Neutrophil (primary cell): ENCODE data around the gene POLD2.

Source experiments
- H3K27ac ChIP-seq: fragments of 200-600 bp; sonication (generic); 2 replicates; pipeline ENCODE4 v1.5.1; 2016; ENCODE audit warnings: mild to moderate bottlenecking, moderate library complexity
- H3K27me3 ChIP-seq: fragments of 200-600 bp; sonication (generic); 2 replicates; pipeline ENCODE4 v1.6.0; 2016; ENCODE audit warnings: mild to moderate bottlenecking
- H3K36me3 ChIP-seq: fragments of 200-600 bp; sonication (generic); 2 replicates; pipeline ENCODE4 v1.5.1; 2017
- H3K4me1 ChIP-seq, 2 experiments: fragments of 200-600 bp in 1 of 2; sonication (generic) in 1 of 2; 1 replicate in 1 of 2; 2 replicates in 1 of 2; pipeline versions ENCODE4 v1.5.1 to v1.6.1; 2013 to 2016; ENCODE audit warnings: low read depth in 1 of 2, low read length in 1 of 2, mild to moderate bottlenecking in 1 of 2, moderate library complexity in 1 of 2; ENCODE audit not compliant: control insufficient read depth in 1 of 2, insufficient read depth in 1 of 2
- H3K4me3 ChIP-seq, 2 experiments: fragments of 200-600 bp in 1 of 2; sonication (generic) in 1 of 2; 1 replicate in 1 of 2; 2 replicates in 1 of 2; pipeline ENCODE4 v1.5.1; 2013 to 2016; ENCODE audit warnings: low read depth in 1 of 2, low read length in 1 of 2, mild to moderate bottlenecking in 1 of 2, moderate library complexity in 1 of 2
- H3K9me3 ChIP-seq: fragments of 200-600 bp; sonication (generic); 2 replicates; pipeline ENCODE4 v1.5.1; 2016
- CTCF ChIP-seq: fragments of 200-600 bp; sonication (generic); IDR thresholded peaks from 2 replicates; pipeline ENCODE4 v1.5.1; 2016; ENCODE audit warnings: antibody characterized with exemption

The POLD2 gene

GRCh38 chr7:44096326-44096881 is 26.9 kb downstream of the POLD2 start:
- no peak overlapping the region for H3K27ac ChIP-seq

GRCh38 chr7:44095781-44096180 is 27.6 kb downstream of the POLD2 start:
- Histone ChIP-seq H3K27me3 (peaks cover 1% of the 10 kb centered on the region), H3K9me3 (no peaks in the 10 kb centered on the region), H3K27ac (no peak overlapping the region), H3K4me1 (no peaks in the 10 kb centered on the region), H3K4me3 (no peak overlapping the region), H3K36me3 (no peaks in the 10 kb centered on the region)
- no peak for TF ChIP-seq CTCF

More at GRCh38 chr7:44096326-44096881, 26.9 kb downstream of the POLD2 start:
- Histone ChIP-seq H3K27me3 (peaks cover under 1% of the 10 kb centered on the region), H3K9me3 (no peaks in the 10 kb centered on the region), H3K4me3 (no peak overlapping the region), H3K4me1 (no peaks in the 10 kb centered on the region), H3K36me3 (no peaks in the 10 kb centered on the region)
- no peak for TF ChIP-seq CTCF

GRCh38 chr7:44094883-44095592 is 28.3 kb downstream of the POLD2 start:
- peaks cover 4% of the 10 kb centered on the region for H3K27me3 ChIP-seq
- no peaks in the 10 kb centered on the region for H3K36me3 ChIP-seq
- H3K9me3 ChIP-seq: no peaks in the 10 kb centered on the region
- no peaks in the 10 kb centered on the region for H3K4me1 ChIP-seq
- H3K4me3 ChIP-seq: no peak overlapping the region
- no peak overlapping the region for H3K27ac ChIP-seq
- TF ChIP-seq CTCF: no peak

- Histone ChIP-seq H3K27me3 (peaks cover 4% of the 10 kb centered on the region), H3K27ac (no peak overlapping the region), H3K36me3 (no peaks in the 10 kb centered on the region), H3K9me3 (no peaks in the 10 kb centered on the region), H3K4me1 (no peaks in the 10 kb centered on the region), H3K4me3 (no peak overlapping the region)
- TF ChIP-seq CTCF: no peak
Measured at GRCh38 chr7:44094365-44094764, 29.0 kb downstream of the POLD2 start.

GRCh38 chr7:44093102-44093641 is 30.2 kb downstream of the POLD2 start:
- H3K36me3 ChIP-seq: no peaks in the 10 kb centered on the region
- no peaks in the 10 kb centered on the region for H3K4me1 ChIP-seq
- no peak overlapping the region for H3K27ac ChIP-seq
- H3K9me3 ChIP-seq: no peaks in the 10 kb centered on the region
- peaks cover 4% of the 10 kb centered on the region for H3K27me3 ChIP-seq
- H3K4me3 ChIP-seq: no peak overlapping the region
- TF ChIP-seq CTCF: no peak
